SJCRH30 (cell line): ENCODE measurements around the gene LFNG. TPM values are rescaled to one million over a fixed set of nuclear protein-coding genes. Genes with fewer than 3 reads are reported as not detected.
"Not testable (repeated sequence)": the region's sequence is repeated elsewhere in the genome, so short reads cannot be mapped to it uniquely, and the experiment has no call there.

Source experiments
- DNase-seq, 2 experiments: peaks; one replicate each; pipeline ENCODE4 v3.0.0-alpha.2; 2015 to 2020
- H3K27ac ChIP-seq: fragments of 250-450 bp; sonication (Bioruptor Pico); 2 replicates; pipeline ENCODE4 v1.5.1; 2020; ENCODE audit warnings: mild to moderate bottlenecking, moderate library complexity
- H3K27me3 ChIP-seq: fragments of 250-450 bp; sonication (Bioruptor Pico); 2 replicates; pipeline ENCODE4 v1.5.1; 2020; ENCODE audit warnings: mild to moderate bottlenecking, moderate library complexity
- H3K36me3 ChIP-seq: fragments of 250-450 bp; sonication (Bioruptor Pico); 2 replicates; pipeline ENCODE4 v1.5.1; 2020; ENCODE audit warnings: mild to moderate bottlenecking, moderate library complexity
- H3K4me1 ChIP-seq: fragments of 250-450 bp; sonication (Bioruptor Pico); 2 replicates; pipeline ENCODE4 v1.5.1; 2020; ENCODE audit warnings: mild to moderate bottlenecking, moderate library complexity
- H3K4me3 ChIP-seq: fragments of 250-450 bp; sonication (Bioruptor Pico); 2 replicates; pipeline ENCODE4 v1.5.1; 2020; ENCODE audit warnings: mild to moderate bottlenecking, moderate library complexity
- H3K9me3 ChIP-seq: fragments of 250-450 bp; sonication (Bioruptor Pico); replicated peaks from 2 replicates; pipeline ENCODE4 v1.5.1; 2020; ENCODE audit warnings: mild to moderate bottlenecking, moderate library complexity
- total RNA-seq: library from RNA; depleted of rRNA; stranded (reverse); fragments of >200 nt; shearing (Covaris generic); gene quantifications from 2 replicates; pipeline ENCODE4 v1.2.3, GENCODE V29; 2014

The LFNG gene
- total RNA-seq, 1 experiment from 2014 or later = 25.2 TPM

DNA sequence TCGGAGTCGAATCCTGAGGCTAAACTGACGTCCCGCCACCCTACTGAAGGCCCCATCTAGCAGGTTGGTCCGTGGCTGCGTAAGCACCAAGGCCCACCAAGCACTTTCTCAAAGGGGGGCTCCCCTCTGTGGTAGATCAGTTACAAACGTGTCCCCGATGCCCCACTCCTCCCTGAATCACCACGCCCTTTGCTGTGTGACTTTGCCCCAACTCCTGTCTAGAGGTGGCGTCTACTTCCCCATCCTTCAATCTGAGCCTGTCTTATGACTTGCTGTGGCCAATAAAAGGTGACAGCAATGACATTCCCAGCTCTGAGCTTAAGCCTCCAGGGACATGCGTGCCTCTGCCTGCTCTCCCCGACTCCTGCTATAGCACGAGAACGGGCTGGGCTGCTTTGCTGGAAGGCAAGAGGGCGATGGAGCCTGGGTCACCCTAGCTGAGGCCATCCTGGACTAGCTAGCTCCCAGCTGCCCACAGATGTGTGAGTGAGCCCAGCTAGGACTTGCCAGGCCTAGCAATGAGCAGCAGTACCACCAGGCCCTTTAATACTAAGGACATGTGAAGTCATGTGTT, 12.7 kb downstream of the LFNG start:
- not testable (repeated sequence) for H3K27me3 ChIP-seq, DNase-seq, H3K36me3 ChIP-seq

DNA sequence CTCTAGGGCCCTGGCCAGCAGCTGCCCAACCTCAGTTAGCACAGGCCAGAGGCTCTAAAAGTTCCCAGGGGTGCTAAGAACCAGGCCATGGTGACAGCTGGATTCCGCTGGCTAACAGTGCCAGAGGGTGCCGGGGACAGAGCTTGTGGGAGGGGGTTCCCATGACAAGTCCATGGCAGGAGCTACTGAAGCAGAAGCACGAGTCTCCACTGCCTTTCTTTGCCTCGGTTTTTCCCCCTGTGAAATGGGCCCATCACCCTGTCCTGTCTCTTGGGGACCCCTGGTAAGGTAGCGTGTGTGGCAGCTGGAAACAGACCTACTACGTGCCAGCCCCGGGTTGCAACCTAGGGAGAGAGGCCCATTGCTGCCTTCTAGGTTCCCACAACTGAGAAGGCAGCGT, 13.2 kb downstream of the LFNG start:
- Histone ChIP-seq H3K36me3 (peaks cover 13% of the 10 kb centered on the region; the same call in 1 of the 2 replicates), H3K4me1 (peaks cover 30% of the 10 kb centered on the region)
- H3K27me3 ChIP-seq, H3K27ac ChIP-seq, H3K9me3 ChIP-seq, H3K4me3 ChIP-seq: not testable (repeated sequence)
- DNase-seq = peak; percentile 13 to 28

More for the DNA sequence above, 12.7 kb downstream of the LFNG start:
- not testable (repeated sequence) for H3K4me3 ChIP-seq, H3K27ac ChIP-seq, H3K9me3 ChIP-seq
- H3K4me1 ChIP-seq = peaks cover 35% of the 10 kb centered on the region

DNA sequence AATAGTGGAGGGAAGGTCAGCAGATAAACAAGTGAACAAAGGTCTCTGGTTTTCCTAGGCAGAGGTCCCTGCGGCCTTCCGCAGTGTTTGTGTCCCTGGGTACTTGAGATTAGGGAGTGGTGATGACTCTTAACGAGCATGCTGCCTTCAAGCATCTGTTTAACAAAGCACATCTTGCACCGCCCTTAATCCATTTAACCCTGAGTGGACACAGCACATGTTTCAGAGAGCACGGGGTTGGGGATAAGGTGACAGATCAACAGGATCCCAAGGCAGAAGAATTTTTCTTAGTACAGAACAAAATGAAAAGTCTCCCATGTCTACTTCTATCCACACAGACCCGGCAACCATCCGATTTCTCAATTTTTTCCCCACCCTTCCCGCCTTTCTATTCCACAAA, 14.0 kb downstream of the LFNG start:
- Histone ChIP-seq H3K36me3 (peaks cover 13% of the 10 kb centered on the region; the same call in 1 of the 2 replicates), H3K4me1 (peaks cover 23% of the 10 kb centered on the region)
- not testable (repeated sequence) for H3K27me3 ChIP-seq, DNase-seq, H3K4me3 ChIP-seq, H3K9me3 ChIP-seq, H3K27ac ChIP-seq

DNA sequence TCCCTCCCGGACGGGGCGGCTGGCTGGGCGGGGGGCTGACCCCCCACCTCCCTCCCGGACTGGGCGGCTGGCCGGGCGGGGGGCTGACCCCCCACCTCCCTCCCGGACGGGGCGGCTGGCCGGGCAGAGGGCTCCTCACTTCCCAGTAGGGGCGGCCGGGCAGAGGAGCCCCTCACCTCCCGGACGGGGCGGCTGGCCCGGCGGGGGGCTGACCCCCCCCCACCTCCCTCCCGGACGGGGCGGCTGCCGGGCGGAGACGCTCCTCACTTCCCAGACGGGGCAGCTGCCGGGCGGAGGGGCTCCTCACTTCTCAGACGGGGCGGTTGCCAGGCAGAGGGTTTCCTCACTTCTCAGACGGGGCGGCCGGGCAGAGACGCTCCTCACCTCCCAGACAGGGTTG, 14.6 kb downstream of the LFNG start:
- H3K4me3 ChIP-seq, H3K27ac ChIP-seq, DNase-seq, H3K9me3 ChIP-seq, H3K27me3 ChIP-seq: not testable (repeated sequence)
- H3K4me1 ChIP-seq = peaks cover 17% of the 10 kb centered on the region
- H3K36me3 ChIP-seq = peaks cover 16% of the 10 kb centered on the region

DNA sequence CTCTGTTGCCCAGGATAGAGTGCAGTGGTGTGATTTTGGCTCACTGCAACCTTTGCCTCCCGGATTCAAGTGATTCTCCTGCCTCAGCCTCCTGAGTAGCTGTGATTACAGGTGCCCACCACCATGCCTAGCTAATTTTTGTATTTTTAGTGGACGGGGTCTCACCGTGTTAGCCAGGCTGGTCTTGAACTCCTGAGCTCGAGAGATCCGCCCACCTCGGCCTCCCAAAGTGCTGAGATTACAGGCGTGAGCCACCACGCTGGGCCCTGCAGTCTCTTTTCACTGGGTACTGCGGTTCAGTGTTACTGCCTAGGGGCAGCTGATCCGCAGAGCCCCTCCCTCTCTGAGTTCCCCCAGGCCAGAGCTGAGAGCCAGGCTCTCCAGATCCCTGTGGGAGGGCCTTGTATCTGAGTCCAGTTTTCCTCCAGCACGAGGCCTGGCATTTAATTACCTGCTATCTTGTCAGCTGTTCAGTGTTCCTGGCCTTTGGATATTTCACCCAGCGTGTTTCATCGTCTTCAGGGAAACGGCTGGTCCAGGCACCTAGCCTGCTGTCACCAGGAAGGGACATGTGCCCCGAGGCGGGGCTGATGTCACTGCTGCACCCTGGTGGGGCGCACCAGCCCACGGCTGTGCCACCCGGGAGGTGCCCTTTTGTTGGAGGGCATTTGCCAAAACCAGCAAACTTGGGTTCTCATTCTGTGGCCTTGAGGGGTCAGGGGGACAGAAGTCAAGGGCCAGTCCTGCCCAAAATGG, 16.5 kb downstream of the LFNG start:
- not testable (repeated sequence) for H3K4me3 ChIP-seq, H3K9me3 ChIP-seq, H3K27me3 ChIP-seq, H3K4me1 ChIP-seq, H3K27ac ChIP-seq
- H3K36me3 ChIP-seq = peaks cover 20% of the 10 kb centered on the region
- DNase-seq = peak in 1 of 2 experiments; percentile 11

DNA sequence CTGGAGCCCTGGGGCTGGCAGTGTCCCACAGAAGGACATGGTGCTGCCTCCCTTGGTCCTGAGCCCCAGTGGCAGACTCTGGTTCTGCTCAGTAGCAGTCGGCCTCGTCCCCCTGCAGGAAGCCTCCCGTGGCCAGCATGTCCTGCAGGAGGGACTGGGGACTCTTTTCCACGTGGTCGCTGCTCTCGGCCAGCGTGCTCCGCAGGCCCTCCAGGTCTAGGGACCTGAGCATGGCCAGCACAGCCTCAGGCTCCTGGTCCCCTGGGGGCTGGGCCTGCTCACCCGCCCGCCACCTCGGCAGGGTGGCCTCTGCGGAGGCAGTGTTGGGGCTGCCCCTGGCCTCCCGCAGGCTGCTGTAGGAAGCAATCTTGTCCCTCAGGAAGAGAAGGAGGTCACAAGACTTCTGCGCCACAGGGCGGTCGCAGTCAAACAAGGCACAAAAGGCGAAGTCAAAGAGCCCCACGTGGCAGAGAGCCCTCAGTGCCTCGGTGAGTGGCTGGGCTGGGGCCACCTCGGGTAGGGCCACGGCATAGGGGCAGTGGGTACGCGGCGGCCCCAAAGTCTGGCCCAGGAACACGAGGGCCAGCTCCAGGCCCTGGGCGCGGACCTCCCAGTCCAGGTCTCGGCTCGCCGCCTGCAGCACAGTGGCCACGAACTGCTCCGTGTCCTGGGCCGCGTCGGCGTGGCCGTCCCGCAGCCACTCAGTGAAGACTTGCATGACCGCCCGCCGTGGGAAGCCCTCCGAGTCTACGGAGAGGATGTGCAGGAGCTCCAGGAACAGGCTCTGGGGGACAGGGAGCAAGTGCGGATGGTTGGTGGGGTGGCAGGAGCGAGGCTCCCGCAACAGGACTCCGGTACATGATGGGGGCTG, 18.6 kb downstream of the LFNG start:
- Histone ChIP-seq H3K4me3 (no peak overlapping the region), H3K36me3 (peaks cover 29% of the 10 kb centered on the region), H3K4me1 (no peaks in the 10 kb centered on the region), H3K9me3 (no peaks in the 10 kb centered on the region), H3K27ac (no peak overlapping the region), H3K27me3 (no peaks in the 10 kb centered on the region)
- peak; percentile 12 to 23 for DNase-seq

DNA sequence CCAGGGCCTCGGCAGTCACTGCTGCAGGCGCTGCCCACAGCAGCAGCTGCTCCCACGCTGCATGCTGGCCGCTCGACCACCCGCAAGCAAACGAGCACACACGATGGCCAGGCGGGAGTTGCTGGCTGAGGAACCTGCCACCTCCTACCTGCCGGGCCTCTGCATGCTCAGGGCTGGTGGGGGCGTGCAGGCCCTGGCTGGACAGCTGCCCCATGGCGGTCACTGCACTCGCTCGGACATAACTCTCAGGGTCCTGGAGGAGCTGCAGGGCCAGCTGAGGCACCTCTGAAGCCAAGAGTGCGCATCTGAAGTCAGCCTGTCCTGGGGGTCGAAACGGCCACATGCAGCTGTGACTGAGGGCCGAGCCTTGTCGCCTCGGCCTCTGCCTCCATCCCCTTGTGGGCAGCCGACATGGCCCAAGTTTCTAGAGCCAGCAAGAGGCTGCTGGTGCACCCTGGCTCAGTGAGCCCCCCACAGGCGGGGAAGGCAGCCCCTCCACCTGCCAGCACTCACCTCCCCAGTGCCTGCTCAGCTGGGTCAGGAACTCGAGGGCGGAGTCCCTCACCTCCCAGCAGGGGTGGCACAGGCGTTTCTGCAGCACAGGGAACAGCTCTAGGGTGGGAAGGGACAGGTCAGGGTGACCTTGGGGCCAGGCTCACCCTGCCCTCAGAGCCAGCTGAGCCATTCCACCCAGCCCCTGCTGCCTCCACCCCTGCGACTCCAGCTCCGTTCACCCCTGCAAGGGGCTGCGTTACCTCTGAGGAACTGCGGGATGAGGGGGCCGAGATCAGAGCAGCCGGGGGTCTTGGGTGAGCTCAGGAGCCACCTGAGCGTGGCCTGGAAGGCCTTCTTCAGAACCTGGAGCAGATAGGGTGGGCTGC, 19.7 kb downstream of the LFNG start:
- Histone ChIP-seq H3K9me3 (no peaks in the 10 kb centered on the region), H3K4me1 (no peaks in the 10 kb centered on the region), H3K27me3 (no peaks in the 10 kb centered on the region), H3K4me3 (no peak overlapping the region), H3K27ac (no peak overlapping the region), H3K36me3 (peaks cover 36% of the 10 kb centered on the region)
- DNase-seq = no peak

DNA sequence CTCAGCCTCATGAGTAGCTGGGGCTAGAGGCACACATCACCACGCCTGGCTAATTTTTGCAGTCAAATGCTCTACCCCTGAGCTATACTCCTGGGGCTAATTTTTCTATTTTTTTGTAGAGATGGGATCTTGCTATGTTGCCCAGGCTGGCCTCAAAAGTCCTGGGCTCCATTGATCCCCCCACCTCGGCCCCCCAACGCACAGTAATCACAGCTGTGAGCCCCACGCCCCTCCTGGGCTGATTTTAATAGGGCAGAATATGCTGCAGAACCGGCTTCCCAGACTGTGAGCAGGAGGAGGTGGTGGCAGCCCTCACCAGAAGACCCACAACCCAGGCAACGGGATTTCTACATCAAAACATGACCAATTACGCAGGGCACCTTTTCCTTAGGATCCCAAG, 20.6 kb downstream of the LFNG start:
- Histone ChIP-seq H3K4me1 (no peaks in the 10 kb centered on the region), H3K36me3 (peaks cover 44% of the 10 kb centered on the region), H3K27me3 (no peaks in the 10 kb centered on the region), H3K27ac (no peak overlapping the region), H3K4me3 (no peak overlapping the region), H3K9me3 (no peaks in the 10 kb centered on the region)
- no peak for DNase-seq

DNA sequence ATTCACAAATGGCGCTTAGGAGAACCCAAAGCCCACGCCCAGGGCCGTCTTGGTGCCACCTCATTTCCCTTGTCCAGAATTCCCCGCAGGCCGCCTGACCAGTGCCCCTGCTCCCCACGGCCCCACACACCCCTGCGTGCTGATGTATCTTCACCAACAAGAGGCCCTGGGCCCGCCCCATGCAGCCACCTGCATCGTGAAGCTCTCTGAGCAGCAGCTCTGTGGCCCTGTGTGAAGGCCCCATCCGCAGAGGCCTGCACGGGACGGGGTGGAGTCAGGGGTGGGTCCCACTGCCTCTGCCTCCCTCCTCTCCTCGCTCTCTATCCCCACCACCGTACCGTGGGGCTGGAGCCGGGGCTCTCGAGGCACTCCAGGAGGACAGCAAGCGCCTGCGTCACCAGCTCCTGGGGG, 21.1 kb downstream of the LFNG start:
- no peaks in the 10 kb centered on the region for H3K4me1 ChIP-seq
- no peaks in the 10 kb centered on the region for H3K9me3 ChIP-seq
- H3K27ac ChIP-seq = no peak overlapping the region
- peaks cover 46% of the 10 kb centered on the region for H3K36me3 ChIP-seq
- DNase-seq = peak in 1 of 2 experiments; percentile 11
- H3K4me3 ChIP-seq = no peak overlapping the region
- no peaks in the 10 kb centered on the region for H3K27me3 ChIP-seq

DNA sequence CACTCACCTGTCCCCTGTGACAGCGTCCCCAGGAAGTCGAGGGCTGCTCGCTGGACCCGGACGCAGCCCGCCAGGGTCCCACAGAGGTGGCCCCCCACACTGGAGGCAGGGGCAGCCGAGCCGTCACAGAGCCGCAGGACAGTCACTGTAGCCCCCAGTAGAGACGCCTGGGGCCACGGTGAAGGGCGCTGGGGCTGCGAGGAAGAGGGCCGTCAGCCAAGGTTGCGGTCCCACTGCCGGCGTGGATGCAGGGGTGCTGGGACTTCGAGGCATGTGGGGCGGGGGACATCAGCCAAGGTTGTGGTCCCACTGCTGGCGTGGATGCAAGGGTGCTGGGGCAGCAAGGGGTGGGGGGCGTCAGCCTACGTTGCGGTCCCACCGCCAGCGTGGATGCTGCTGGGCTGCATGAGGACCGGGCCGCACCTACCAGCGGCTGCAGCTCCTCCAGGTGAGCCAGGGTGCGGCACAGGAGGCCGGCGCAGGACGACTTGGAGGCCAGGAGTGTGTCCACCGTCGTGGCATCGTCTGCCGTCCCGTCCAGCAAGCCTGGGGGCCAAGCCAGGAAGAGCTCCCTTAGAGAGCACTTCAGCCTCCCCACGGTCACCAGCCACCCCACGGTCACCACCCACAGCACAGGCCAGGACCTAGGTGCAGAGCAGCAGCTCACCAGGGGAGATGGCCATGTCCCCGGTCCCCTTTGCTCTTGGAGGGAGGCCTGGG, 21.9 kb downstream of the LFNG start:
- H3K4me3 ChIP-seq = no peak overlapping the region
- no peaks in the 10 kb centered on the region for H3K4me1 ChIP-seq
- peaks cover 54% of the 10 kb centered on the region for H3K36me3 ChIP-seq
- H3K27me3 ChIP-seq = no peaks in the 10 kb centered on the region
- H3K9me3 ChIP-seq = no peaks in the 10 kb centered on the region
- peak in 1 of 2 experiments; percentile 5 for DNase-seq
- no peak overlapping the region for H3K27ac ChIP-seq

DNA sequence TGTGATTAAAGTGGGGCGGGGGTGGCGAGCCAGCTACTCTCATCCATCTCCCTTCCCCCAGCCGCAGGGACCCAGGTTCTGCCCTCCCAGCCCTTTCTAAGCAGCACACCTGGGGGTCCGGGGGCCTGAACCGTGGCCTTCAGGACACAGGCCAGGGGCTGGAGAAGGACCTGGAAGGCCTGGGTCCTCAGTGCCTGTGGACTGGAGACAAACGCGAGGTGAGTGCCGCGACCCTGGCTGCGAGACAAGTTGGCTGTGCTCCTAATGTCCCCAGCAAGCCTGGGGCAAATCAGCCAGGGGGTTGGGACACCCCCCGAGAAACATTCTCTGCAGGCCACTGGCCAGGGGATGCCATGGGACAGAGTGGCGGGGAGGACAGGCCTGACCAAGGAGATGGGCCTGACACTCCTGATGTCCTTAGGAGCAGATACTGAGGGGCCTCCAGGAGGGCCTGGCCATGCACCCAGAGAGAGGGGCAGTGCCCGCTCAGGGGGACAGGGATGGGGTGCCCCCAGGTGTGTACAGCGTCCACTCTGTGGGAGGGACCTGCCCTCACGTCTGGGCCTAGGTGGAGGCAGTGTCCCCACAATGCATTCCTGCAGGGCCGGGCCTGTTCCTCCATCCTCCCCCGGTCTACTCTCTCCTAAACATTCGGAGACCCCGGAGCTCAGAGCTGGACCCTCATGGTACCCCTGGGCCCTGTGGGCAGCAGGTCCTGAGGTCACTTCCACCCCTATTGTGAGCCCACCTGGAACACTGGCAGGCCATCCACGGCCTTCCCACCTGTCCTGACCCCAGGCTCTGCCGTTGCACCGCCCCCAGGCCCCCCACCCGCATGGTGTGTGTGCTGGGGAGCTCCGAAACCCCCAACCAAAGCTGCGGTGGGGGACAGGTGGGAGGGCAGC, 22.7 kb downstream of the LFNG start:
- Histone ChIP-seq H3K4me1 (no peaks in the 10 kb centered on the region), H3K4me3 (no peak overlapping the region), H3K27me3 (no peaks in the 10 kb centered on the region), H3K9me3 (no peaks in the 10 kb centered on the region), H3K36me3 (peaks cover 59% of the 10 kb centered on the region), H3K27ac (no peak overlapping the region)
- DNase-seq = peak in 1 of 2 experiments; percentile 6

DNA sequence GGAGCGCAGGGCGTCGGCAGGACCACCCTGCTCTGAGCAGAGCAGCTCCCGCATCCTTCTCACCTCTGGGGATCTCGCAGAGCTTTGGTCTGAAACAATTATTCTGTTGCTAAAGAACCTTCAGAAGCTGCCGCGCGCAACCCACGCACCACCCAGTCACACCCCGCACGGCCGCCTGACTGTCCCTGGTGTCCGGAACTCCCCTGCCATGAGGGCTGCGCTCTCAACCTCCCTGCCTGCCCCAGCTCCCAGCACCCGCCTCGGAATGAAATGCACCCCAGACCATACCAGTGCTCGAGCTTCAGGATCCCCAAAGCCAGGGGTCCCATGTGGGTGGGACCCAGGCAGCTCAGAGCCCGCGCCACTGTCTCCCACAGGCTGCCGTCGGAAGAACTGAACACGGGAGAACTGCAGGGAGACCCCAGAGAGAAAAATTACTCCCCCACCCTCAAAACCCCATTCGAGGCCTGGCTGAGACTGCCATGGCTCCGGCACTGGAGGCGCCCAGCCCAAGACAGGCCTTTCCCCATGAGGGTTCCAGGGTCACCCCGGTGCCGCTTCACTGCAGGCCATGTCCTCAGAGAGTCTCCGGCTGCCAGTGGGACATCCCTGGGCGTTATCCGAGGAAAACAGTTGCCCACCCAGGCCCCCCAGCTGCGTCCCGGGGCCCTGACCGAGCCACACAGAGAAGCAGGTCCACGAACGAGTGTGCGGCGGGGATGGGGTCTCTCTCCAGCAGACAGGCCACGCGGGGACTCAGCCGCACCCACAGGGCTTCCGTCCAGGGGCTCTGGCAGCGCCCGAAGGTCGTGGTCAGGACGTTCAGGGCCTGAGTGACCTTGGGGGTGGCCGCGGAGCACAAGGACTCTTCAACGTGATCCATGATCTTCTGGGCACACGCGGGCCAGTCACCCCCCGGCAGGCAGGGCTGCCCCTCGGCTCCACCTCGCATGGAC, 23.6 kb downstream of the LFNG start:
- H3K4me1 ChIP-seq = no peaks in the 10 kb centered on the region
- no peaks in the 10 kb centered on the region for H3K27me3 ChIP-seq
- peaks cover 59% of the 10 kb centered on the region for H3K36me3 ChIP-seq
- H3K27ac ChIP-seq = no peak overlapping the region
- no peak for DNase-seq
- H3K9me3 ChIP-seq = no peaks in the 10 kb centered on the region
- no peak overlapping the region for H3K4me3 ChIP-seq
